OCI-LY7 (cell line): ENCODE data around the gene AOPEP.

Experiments used
- EZH2phosphoT487 ChIP-seq: fragments of 200-600 bp; sonication (generic); IDR thresholded peaks from 2 replicates; pipeline ENCODE4 v1.6.1; 2018; ENCODE audit warnings: low read depth, borderline replicate concordance, mild to moderate bottlenecking, mixed run types, antibody characterized with exemption, low read length, moderate library complexity, mixed read lengths
- TF ChIP-seq, protein P1 (sequence below): fragments of 200-600 bp; sonication (generic); conservative IDR thresholded peaks from 2 replicates; pipeline ENCODE4 v1.5.1; 2014; ENCODE audit warnings: mild to moderate bottlenecking, antibody characterized with exemption, low read length, moderate library complexity, mixed read lengths

- TF ChIP-seq, protein P1, sequence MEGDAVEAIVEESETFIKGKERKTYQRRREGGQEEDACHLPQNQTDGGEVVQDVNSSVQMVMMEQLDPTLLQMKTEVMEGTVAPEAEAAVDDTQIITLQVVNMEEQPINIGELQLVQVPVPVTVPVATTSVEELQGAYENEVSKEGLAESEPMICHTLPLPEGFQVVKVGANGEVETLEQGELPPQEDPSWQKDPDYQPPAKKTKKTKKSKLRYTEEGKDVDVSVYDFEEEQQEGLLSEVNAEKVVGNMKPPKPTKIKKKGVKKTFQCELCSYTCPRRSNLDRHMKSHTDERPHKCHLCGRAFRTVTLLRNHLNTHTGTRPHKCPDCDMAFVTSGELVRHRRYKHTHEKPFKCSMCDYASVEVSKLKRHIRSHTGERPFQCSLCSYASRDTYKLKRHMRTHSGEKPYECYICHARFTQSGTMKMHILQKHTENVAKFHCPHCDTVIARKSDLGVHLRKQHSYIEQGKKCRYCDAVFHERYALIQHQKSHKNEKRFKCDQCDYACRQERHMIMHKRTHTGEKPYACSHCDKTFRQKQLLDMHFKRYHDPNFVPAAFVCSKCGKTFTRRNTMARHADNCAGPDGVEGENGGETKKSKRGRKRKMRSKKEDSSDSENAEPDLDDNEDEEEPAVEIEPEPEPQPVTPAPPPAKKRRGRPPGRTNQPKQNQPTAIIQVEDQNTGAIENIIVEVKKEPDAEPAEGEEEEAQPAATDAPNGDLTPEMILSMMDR = no peak
- TF ChIP-seq EZH2phosphoT487 = no peak
Observed at GRCh38 chr9:94927762-94928670, 201.5 kb downstream of the AOPEP start.
